A673 (cell line): Measurements from ENCODE around the gene BTG2.

Experiments
- EZH2 ChIP-seq: fragments of 200-600 bp; sonication (generic); IDR thresholded peaks from 2 replicates; pipeline ENCODE4 v1.6.1; 2017; ENCODE audit warnings: borderline replicate concordance, low read depth, mild to moderate bottlenecking, mixed read lengths, antibody characterized with exemption, low read length; ENCODE audit not compliant: poor library complexity, severe bottlenecking
- TF ChIP-seq, protein P1 (sequence below): fragments of 300-800, 200-600 bp; sonication (generic); conservative IDR thresholded peaks from 2 replicates; pipeline ENCODE4 v1.5.1; 2017; ENCODE audit warnings: low read depth, mild to moderate bottlenecking, antibody characterized with exemption, low read length, moderate library complexity, mixed read lengths

DNA sequence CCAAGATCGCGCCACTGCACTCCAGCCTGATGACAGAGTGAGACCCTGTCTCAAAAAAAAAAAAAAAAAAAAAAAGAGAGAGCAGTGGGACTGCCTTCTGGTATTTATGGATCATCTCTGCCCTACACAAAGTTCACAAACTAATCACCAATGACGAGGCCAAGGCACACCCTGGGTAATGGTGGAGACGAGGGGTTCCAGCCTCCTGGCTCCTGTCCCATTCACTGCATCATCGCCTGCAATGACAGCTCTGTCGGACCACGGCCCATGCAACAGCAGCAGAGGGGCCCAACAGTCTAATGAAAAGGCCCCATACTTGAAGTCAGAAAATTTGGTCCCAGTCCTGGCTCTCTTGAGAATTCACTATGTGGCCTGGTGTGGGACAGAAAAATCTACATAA lies 2.9 kb upstream of the BTG2 start:
- TF ChIP-seq, protein P1, sequence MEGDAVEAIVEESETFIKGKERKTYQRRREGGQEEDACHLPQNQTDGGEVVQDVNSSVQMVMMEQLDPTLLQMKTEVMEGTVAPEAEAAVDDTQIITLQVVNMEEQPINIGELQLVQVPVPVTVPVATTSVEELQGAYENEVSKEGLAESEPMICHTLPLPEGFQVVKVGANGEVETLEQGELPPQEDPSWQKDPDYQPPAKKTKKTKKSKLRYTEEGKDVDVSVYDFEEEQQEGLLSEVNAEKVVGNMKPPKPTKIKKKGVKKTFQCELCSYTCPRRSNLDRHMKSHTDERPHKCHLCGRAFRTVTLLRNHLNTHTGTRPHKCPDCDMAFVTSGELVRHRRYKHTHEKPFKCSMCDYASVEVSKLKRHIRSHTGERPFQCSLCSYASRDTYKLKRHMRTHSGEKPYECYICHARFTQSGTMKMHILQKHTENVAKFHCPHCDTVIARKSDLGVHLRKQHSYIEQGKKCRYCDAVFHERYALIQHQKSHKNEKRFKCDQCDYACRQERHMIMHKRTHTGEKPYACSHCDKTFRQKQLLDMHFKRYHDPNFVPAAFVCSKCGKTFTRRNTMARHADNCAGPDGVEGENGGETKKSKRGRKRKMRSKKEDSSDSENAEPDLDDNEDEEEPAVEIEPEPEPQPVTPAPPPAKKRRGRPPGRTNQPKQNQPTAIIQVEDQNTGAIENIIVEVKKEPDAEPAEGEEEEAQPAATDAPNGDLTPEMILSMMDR: no peak
- no peak for TF ChIP-seq EZH2
